ENCODE data around the gene APOC3. TPM values are rescaled to one million over a fixed set of nuclear protein-coding genes. Genes with fewer than 3 reads are reported as not detected.

The APOC3 gene
- total RNA-seq, 1 donor from 2014 or later, result not detected

- DNase-seq (ENCODE audit: low spot score), result no peak
- Mint-ChIP-seq H3K27me3 (ENCODE audit: low read depth) (no peaks in the 10 kb centered on the region), H3K27ac (no peak overlapping the region), H3K36me3 (ENCODE audit: low read depth) (peaks cover 71% of the 10 kb centered on the region), H3K4me1 (ENCODE audit: low read depth) (peaks cover 6% of the 10 kb centered on the region), H3K9me3 (no peaks in the 10 kb centered on the region), H3K4me3 (ENCODE audit: low read depth) (no peak overlapping the region)
- intact Hi-C loops (cut with micrococcal nuclease), result no loop called here
Observed at GRCh38 chr11:116864531-116864930, 34.8 kb downstream of the APOC3 start.

DNA sequence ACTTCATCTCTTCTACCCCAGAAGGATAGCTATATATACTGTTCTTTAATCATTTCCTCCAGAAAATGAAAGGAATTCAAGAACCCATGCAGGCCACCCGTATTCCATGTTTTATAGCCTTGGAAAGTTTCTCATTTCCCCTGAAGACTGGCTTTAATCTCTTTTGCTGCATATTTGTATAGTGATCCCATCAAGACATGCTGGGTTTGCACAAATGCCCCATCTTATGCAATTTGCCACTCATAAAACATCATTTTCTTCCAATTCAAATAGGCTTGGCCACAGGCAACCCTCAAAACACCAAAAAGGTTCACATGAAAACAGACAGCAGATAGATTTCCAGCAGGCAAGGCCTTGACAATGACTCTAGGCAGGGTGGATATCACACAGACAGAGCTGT is 36.0 kb downstream of the APOC3 start:
- H3K9me3 Mint-ChIP-seq, result no peaks in the 10 kb centered on the region
- DNase-seq (ENCODE audit: low spot score), result no peak
- H3K36me3 Mint-ChIP-seq (ENCODE audit: low read depth), result peaks cover 74% of the 10 kb centered on the region
- no peaks in the 10 kb centered on the region for H3K27me3 Mint-ChIP-seq (ENCODE audit: low read depth)
- H3K4me1 Mint-ChIP-seq (ENCODE audit: low read depth), result peaks cover 9% of the 10 kb centered on the region
- no peak overlapping the region for H3K4me3 Mint-ChIP-seq (ENCODE audit: low read depth)
- no peak overlapping the region for H3K27ac Mint-ChIP-seq
- intact Hi-C loops (cut with micrococcal nuclease), result no loop called here

GRCh38 chr11:116866804-116867455 is 37.2 kb downstream of the APOC3 start:
- peaks cover 71% of the 10 kb centered on the region for H3K36me3 Mint-ChIP-seq (ENCODE audit: low read depth)

DNA sequence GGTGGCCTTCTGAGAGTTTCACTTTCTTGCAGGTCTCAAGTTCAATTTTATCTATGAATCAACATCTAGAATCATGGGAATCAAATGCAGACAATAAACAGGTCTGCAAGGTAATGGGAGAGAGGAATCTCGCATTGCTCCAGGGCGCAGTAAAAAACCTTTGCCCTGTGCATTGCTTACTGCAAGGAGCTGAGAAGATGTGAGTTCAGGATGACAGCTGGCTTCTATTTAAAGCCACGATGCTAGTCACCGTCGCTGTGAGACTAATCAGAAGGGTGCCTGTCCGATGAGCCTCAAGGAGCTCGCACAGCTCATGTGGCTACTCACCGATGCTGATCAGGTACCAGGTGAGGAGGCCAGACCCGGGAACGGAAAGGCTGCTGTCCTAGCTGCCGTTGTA is 37.9 kb downstream of the APOC3 start:
- peaks cover 3% of the 10 kb centered on the region for H3K4me1 Mint-ChIP-seq (ENCODE audit: low read depth)
- no peaks in the 10 kb centered on the region for H3K9me3 Mint-ChIP-seq
- intact Hi-C loops (cut with micrococcal nuclease), result no loop called here
- H3K27ac Mint-ChIP-seq, result no peak overlapping the region
- H3K36me3 Mint-ChIP-seq (ENCODE audit: low read depth), result peaks cover 67% of the 10 kb centered on the region
- DNase-seq (ENCODE audit: low spot score), result no peak
- H3K4me3 Mint-ChIP-seq (ENCODE audit: low read depth), result no peak overlapping the region
- H3K27me3 Mint-ChIP-seq (ENCODE audit: low read depth), result no peaks in the 10 kb centered on the region

More at GRCh38 chr11:116866804-116867455, 37.2 kb downstream of the APOC3 start:
- Mint-ChIP-seq H3K27ac (no peak overlapping the region), H3K4me3 (ENCODE audit: low read depth) (no peak overlapping the region), H3K4me1 (ENCODE audit: low read depth) (peaks cover 4% of the 10 kb centered on the region), H3K9me3 (no peaks in the 10 kb centered on the region), H3K27me3 (ENCODE audit: low read depth) (no peaks in the 10 kb centered on the region)
- intact Hi-C loops (cut with micrococcal nuclease), result no loop called here
- no peak for DNase-seq (ENCODE audit: low spot score)

GRCh38 chr11:116868066-116868465 is 38.4 kb downstream of the APOC3 start:
- H3K27me3 Mint-ChIP-seq (ENCODE audit: low read depth), result no peaks in the 10 kb centered on the region
- no peaks in the 10 kb centered on the region for H3K9me3 Mint-ChIP-seq
- H3K4me1 Mint-ChIP-seq (ENCODE audit: low read depth), result peaks cover 3% of the 10 kb centered on the region
- no peak overlapping the region for H3K4me3 Mint-ChIP-seq (ENCODE audit: low read depth)
- DNase-seq (ENCODE audit: low spot score), result no peak
- H3K36me3 Mint-ChIP-seq (ENCODE audit: low read depth), result peaks cover 72% of the 10 kb centered on the region
- intact Hi-C loops (cut with micrococcal nuclease), result no loop called here
- no peak overlapping the region for H3K27ac Mint-ChIP-seq

DNA sequence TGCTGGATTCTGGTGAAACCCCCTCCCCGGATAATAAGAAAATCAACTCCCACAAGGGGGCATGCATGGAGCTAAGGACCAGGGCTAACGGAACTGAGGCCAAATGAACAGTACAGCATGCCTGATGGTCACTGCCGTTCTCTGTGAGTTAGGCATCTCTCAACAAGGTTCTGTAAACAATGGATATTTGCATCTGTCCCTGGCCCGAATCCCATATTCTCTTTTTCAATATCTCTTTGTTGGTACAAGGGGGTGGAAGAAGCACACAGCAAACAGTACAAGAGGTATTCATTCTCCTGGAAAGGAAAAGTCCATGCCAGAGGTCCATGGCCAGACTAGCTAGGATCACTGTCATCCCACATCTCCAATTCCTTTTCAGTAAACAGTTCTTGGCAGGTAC is 39.9 kb downstream of the APOC3 start:
- intact Hi-C loops (cut with micrococcal nuclease), result no loop called here
- DNase-seq (ENCODE audit: low spot score), result no peak
- Mint-ChIP-seq H3K27ac (no peak overlapping the region), H3K9me3 (no peaks in the 10 kb centered on the region), H3K4me3 (ENCODE audit: low read depth) (no peak overlapping the region), H3K36me3 (ENCODE audit: low read depth) (peaks cover 65% of the 10 kb centered on the region), H3K27me3 (ENCODE audit: low read depth) (no peaks in the 10 kb centered on the region), H3K4me1 (ENCODE audit: low read depth) (peaks cover 3% of the 10 kb centered on the region)

DNA sequence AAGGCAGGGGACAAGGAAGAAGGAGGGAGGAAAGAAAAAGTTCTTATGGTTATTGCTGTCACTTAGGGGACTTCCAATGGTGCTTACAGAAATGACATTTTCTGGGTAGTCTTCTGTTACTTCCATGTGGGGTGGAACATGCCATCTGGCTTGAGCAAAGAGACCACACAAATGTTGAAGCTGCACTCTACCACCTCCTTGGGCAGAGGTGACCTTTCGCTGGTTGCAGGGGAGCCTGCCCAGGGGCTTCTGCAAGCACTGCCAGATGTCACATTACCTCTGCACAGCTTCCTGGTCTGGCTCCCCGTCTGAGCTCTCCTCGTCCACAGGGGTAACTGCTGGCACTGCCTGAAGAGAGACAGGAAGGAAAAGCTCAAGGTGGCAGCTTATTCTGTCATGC is 40.3 kb downstream of the APOC3 start:
- no peak overlapping the region for H3K4me3 Mint-ChIP-seq (ENCODE audit: low read depth)
- H3K4me1 Mint-ChIP-seq (ENCODE audit: low read depth), result peaks cover 3% of the 10 kb centered on the region
- no peaks in the 10 kb centered on the region for H3K27me3 Mint-ChIP-seq (ENCODE audit: low read depth)
- H3K36me3 Mint-ChIP-seq (ENCODE audit: low read depth), result peaks cover 67% of the 10 kb centered on the region
- H3K9me3 Mint-ChIP-seq, result no peaks in the 10 kb centered on the region
- no peak overlapping the region for H3K27ac Mint-ChIP-seq
- DNase-seq (ENCODE audit: low spot score), result no peak
- intact Hi-C loops (cut with micrococcal nuclease), result no loop called here

GRCh38 chr11:116871248-116871647 is 41.5 kb downstream of the APOC3 start:
- no peak overlapping the region for H3K4me3 Mint-ChIP-seq (ENCODE audit: low read depth)
- intact Hi-C loops (cut with micrococcal nuclease), result no loop called here
- peaks cover 3% of the 10 kb centered on the region for H3K4me1 Mint-ChIP-seq (ENCODE audit: low read depth)
- H3K36me3 Mint-ChIP-seq (ENCODE audit: low read depth), result peaks cover 64% of the 10 kb centered on the region
- no peaks in the 10 kb centered on the region for H3K9me3 Mint-ChIP-seq
- no peaks in the 10 kb centered on the region for H3K27me3 Mint-ChIP-seq (ENCODE audit: low read depth)
- no peak overlapping the region for H3K27ac Mint-ChIP-seq
- DNase-seq (ENCODE audit: low spot score), result no peak

GRCh38 chr11:116873381-116873780 is 43.7 kb downstream of the APOC3 start:
- intact Hi-C loops (cut with micrococcal nuclease), result no loop called here
- Mint-ChIP-seq H3K27ac (no peak overlapping the region), H3K36me3 (ENCODE audit: low read depth) (peaks cover 46% of the 10 kb centered on the region), H3K4me1 (ENCODE audit: low read depth) (peaks cover 3% of the 10 kb centered on the region), H3K27me3 (ENCODE audit: low read depth) (no peaks in the 10 kb centered on the region), H3K4me3 (ENCODE audit: low read depth) (no peak overlapping the region), H3K9me3 (no peaks in the 10 kb centered on the region)
- DNase-seq (ENCODE audit: low spot score), result no peak

- Mint-ChIP-seq H3K27me3 (ENCODE audit: low read depth) (no peaks in the 10 kb centered on the region), H3K4me3 (ENCODE audit: low read depth) (no peak overlapping the region), H3K27ac (no peak overlapping the region), H3K9me3 (no peaks in the 10 kb centered on the region), H3K36me3 (ENCODE audit: low read depth) (peaks cover 44% of the 10 kb centered on the region), H3K4me1 (ENCODE audit: low read depth) (peaks cover 3% of the 10 kb centered on the region)
- DNase-seq (ENCODE audit: low spot score), result no peak
- intact Hi-C loops (cut with micrococcal nuclease), result no loop called here
Observed at GRCh38 chr11:116874251-116874650, 44.5 kb downstream of the APOC3 start.

DNA sequence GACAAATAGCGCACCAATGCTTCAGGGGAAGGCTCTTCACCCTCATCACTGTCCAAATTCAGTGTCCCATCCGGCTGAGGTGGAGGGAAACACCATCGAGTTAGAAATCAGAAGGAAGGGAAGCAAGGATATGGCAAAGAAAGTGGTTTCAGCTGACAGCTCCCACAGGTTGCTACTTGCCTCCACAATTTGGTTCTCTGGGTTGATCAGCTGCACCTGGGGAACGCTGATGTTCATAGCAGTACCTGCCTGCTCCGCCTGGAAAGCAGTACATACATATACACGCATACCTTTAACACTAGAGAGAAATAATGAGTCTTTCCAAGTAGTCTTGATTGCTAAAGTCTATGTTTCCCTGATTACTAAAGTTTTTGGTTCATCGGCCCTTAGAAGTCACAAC is 45.5 kb downstream of the APOC3 start:
- Mint-ChIP-seq H3K4me3 (ENCODE audit: low read depth) (no peak overlapping the region), H3K27me3 (ENCODE audit: low read depth) (no peaks in the 10 kb centered on the region), H3K27ac (no peak overlapping the region), H3K9me3 (no peaks in the 10 kb centered on the region), H3K4me1 (ENCODE audit: low read depth) (peaks cover 3% of the 10 kb centered on the region), H3K36me3 (ENCODE audit: low read depth) (peaks cover 37% of the 10 kb centered on the region)
- intact Hi-C loops (cut with micrococcal nuclease), result no loop called here
- DNase-seq (ENCODE audit: low spot score), result no peak

DNA sequence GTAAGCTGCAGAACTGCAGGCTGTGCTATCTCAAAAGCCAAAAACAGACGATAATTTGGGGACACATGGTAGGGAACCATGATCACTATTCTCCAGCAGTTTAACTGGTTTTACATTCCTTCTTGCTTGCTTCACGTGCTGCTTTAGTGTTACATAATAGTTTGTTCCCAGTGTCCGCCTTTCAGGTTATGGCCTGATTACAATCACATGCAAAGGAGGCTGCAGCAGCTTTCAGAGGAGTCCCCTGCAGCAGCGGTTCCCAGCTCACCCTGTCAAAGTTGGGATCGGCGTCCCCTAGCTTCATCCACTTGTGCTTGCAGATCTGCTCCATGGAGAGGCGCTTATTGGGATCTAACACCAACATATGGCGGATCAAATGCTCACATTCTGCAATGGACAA is 46.9 kb downstream of the APOC3 start:
- no peak for DNase-seq (ENCODE audit: low spot score)
- intact Hi-C loops (cut with micrococcal nuclease), result no loop called here
- no peaks in the 10 kb centered on the region for H3K9me3 Mint-ChIP-seq
- H3K4me1 Mint-ChIP-seq (ENCODE audit: low read depth), result peaks cover 6% of the 10 kb centered on the region
- no peaks in the 10 kb centered on the region for H3K27me3 Mint-ChIP-seq (ENCODE audit: low read depth)
- peaks cover 35% of the 10 kb centered on the region for H3K36me3 Mint-ChIP-seq (ENCODE audit: low read depth)
- H3K4me3 Mint-ChIP-seq (ENCODE audit: low read depth), result no peak overlapping the region
- H3K27ac Mint-ChIP-seq, result no peak overlapping the region

GRCh38 chr11:116879800-116880625 is 50.3 kb downstream of the APOC3 start:
- Mint-ChIP-seq H3K36me3 (ENCODE audit: low read depth) (peaks cover 18% of the 10 kb centered on the region), H3K4me1 (ENCODE audit: low read depth) (peaks cover 13% of the 10 kb centered on the region), H3K9me3 (no peaks in the 10 kb centered on the region), H3K27me3 (ENCODE audit: low read depth) (no peaks in the 10 kb centered on the region), H3K4me3 (ENCODE audit: low read depth) (no peak overlapping the region), H3K27ac (peak overlapping the region; percentile 6)
- intact Hi-C loops (cut with micrococcal nuclease), result loop anchor here (1.0 kb wide), 1 partner anchor 226 kb away; no protein-coding TSS in a partner anchor
- DNase-seq (ENCODE audit: low spot score), result no peak
